Heart right ventricle (tissue), 16 donors: ENCODE results near the gene GRB10. TPM values are rescaled to one million over a fixed set of nuclear protein-coding genes. Genes with fewer than 3 reads are reported as not detected.

Experiments
- ATAC-seq, 8 donors: fragments of 200-7000 bp; cut with Tn5 transposase; one replicate each; pipeline ENCODE4 v1.9.1; 2020; ENCODE audit warnings: mild to moderate bottlenecking in 8 of 8, moderate library complexity in 8 of 8, moderate number of reproducible peaks in 1 of 8
- DNase-seq, 2 donors: peaks; one replicate each; pipeline ENCODE4 v3.0.0-alpha.2; 2020
- H3K27ac ChIP-seq, 10 donors: fragments of 200-600 bp; sonication (generic) in 2 of 10; one replicate each; pipeline versions ENCODE4 v1.5.0 to v1.8.0; 2020 to 2022; ENCODE audit warnings: mild to moderate bottlenecking in 3 of 10
- H3K27me3 ChIP-seq, 7 donors: fragments of 200-600 bp; one replicate each; pipeline ENCODE4 v1.8.0; 2021 to 2022; ENCODE audit warnings: mild to moderate bottlenecking in 2 of 7
- H3K36me3 ChIP-seq, 9 donors: fragments of 200-600 bp; sonication (generic) in 1 of 9; one replicate each; pipeline versions ENCODE4 v1.5.0 to v1.8.0; 2020 to 2022; ENCODE audit warnings: mild to moderate bottlenecking in 2 of 9
- H3K4me1 ChIP-seq, 9 donors: fragments of 200-600 bp; sonication (generic) in 1 of 9; one replicate each; pipeline versions ENCODE4 v1.5.0 to v1.8.0; 2020 to 2022; ENCODE audit warnings: mild to moderate bottlenecking in 4 of 9
- H3K4me3 ChIP-seq, 10 donors: fragments of 200-600 bp; sonication (generic) in 2 of 10; one replicate each; pipeline versions ENCODE4 v1.5.0 to v1.8.0; 2020 to 2022; ENCODE audit warnings: mild to moderate bottlenecking in 7 of 10, moderate library complexity in 2 of 10
- H3K9me3 ChIP-seq, 11 donors: fragments of 200-600 bp in 10 of 11; sonication (generic) in 2 of 11; one replicate each; pipeline versions ENCODE4 v1.5.0 to v1.8.0; 2013 to 2022; ENCODE audit warnings: mild to moderate bottlenecking in 2 of 11, control low read depth in 1 of 11, moderate library complexity in 1 of 11
- CTCF ChIP-seq, 9 donors: fragments of 200-600 bp; sonication (generic) in 2 of 9; IDR thresholded peaks; one replicate each; pipeline versions ENCODE4 v1.5.0 to v1.8.0; 2021 to 2022; ENCODE audit warnings: antibody characterized with exemption in 9 of 9, mild to moderate bottlenecking in 5 of 9, moderate library complexity in 1 of 9
- WGBS, 2 donors: extraction: QIAGEN DNeasy Blood & Tissue Kit; methylation state at CpG; one replicate each; pipeline ENCODE4 v1.1.7; 2013; ENCODE audit warnings: inconsistent platforms in 1 of 2; 5-methylcytosine and 5-hydroxymethylcytosine counted together
- intact Hi-C, 10 donors: fragments of 100-400 bp; cut with DNase I; formaldehyde crosslinking; loops; one replicate each; pipeline versions ENCODE4 v1.11.1 to v1.14.2; 2022
- polyA plus RNA-seq, 2 donors: library from polyadenylated mRNA; stranded (reverse); fragments of 200-250 nt; gene quantifications; one replicate each; pipeline ENCODE4 v1.2.3, GENCODE V29; 2013
- total RNA-seq, 10 donors: library from RNA; stranded (reverse); fragmentation: NEBNext Ultra II Directional in 3 of 10; extraction: Animal tissue kit (Norgen Biotek cat#: 25700) in 3 of 10; gene quantifications; one replicate each; pipeline versions ENCODE4 v1.2.1 to v1.2.4, GENCODE V29; 2021 to 2023
- donor health status: Arrhythmogenic right ventricular cardiomyopathy.
- donor health status: ischemic (EF 13 %, LVEDD 7.1; RV severe dilation, severe dysfunction).
- donor health status: healthy with polysubstance abuse.
- donor health status: DM: no; HTN: yes; CAD: no.
- donor health status: DM: no; HTN: no; CAD: no.
- donor health status: ischemic (EF 25% LVEDD 6.9; RV normal size, moderate dysfunction).
- donor health status: ischemic (EF 25% LVEDD 5.7; RV mildly dilated, moderate dysfunction).
- donor health status: healthy.
- donor health status: DM: yes; HTN: yes; CAD: no.
- donor health status: Ischemic cardiomyopathy.
- donor health status: ischemic (EF 35%, LVEDD 5.7; RV mildly dilated, moderate dysfunction).
- donor health status: nonischemic (EF 11% LVEDD 7.7; RV severe dilation, severe dysfunction).
- donor health status: DM: yes; HTN: yes; CAD: no.
- donor health status: PGD.
- donor health status: ischemic (EF 29% LVEDD 5.4; RV normal size, mild dysfunction).
- donor health status: nonischemic (EF 23%, LVEDD 6.1; RV moderate dilation, normal function).

Gene GRB10
- total and polyA plus RNA-seq, 12 donors = 13.2 to 48.7 (median 29.6) TPM

- 82 to 85% methylated on average over 11 of the region's 11 CpGs for WGBS, 2 donors
- Histone ChIP-seq H3K36me3 (peaks cover 0 to 43% (median 14%) of the 10 kb centered on the region in 9 donors), H3K27me3 (no peaks in the 10 kb centered on the region), H3K27ac (no peak overlapping the region), H3K9me3 (peaks cover 0 to 5% (median 0%) of the 10 kb centered on the region in 11 donors), H3K4me1 (peaks cover 10 to 71% (median 50%) of the 10 kb centered on the region in 9 donors), H3K4me3 (no peak overlapping the region)
- DNase-seq = no peak
- intact Hi-C loops = loop anchor here in 8 of 10 donors (5.0 to 10.0 kb wide), 6 partner anchors 33 to 1407 kb away; no protein-coding TSS in a partner anchor
- no peak for ATAC-seq
- no peak for TF ChIP-seq CTCF (IDR thresholded peaks at IDR 0.05)
Measured at GRCh38 chr7:50674896-50675835, 107.5 kb downstream of the GRB10 start.

GRCh38 chr7:50674299-50674698 is 108.4 kb downstream of the GRB10 start:
- Histone ChIP-seq H3K36me3 (peaks cover 0 to 52% (median 20%) of the 10 kb centered on the region in 9 donors), H3K27me3 (no peaks in the 10 kb centered on the region), H3K4me3 (no peak overlapping the region), H3K9me3 (peaks cover 0 to 11% (median 0%) of the 10 kb centered on the region in 11 donors), H3K4me1 (peaks cover 10 to 68% (median 51%) of the 10 kb centered on the region in 9 donors), H3K27ac (no peak overlapping the region)
- no peak for DNase-seq
- no peak for TF ChIP-seq CTCF (IDR thresholded peaks at IDR 0.05)
- 89 to 92% methylated on average over 10 of the region's 10 CpGs for WGBS, 2 donors
- intact Hi-C loops = loop anchor here in 2 of 10 donors (10.0 kb wide), 1 partner anchor 209 kb away; no protein-coding TSS in a partner anchor
- ATAC-seq = no peak

- DNase-seq = no peak
- peaks cover 16 to 68% (median 56%) of the 10 kb centered on the region in 9 donors for H3K4me1 ChIP-seq
Measured at GRCh38 chr7:50673096-50673495, 109.6 kb downstream of the GRB10 start.

More at GRCh38 chr7:50673096-50673495, 109.6 kb downstream of the GRB10 start:
- H3K27me3 ChIP-seq = no peaks in the 10 kb centered on the region
- H3K36me3 ChIP-seq = peaks cover 0 to 55% (median 20%) of the 10 kb centered on the region in 9 donors
- no peak overlapping the region for H3K4me3 ChIP-seq
- H3K9me3 ChIP-seq = peaks cover 0 to 11% (median 0%) of the 10 kb centered on the region in 11 donors
- no peak for TF ChIP-seq CTCF (IDR thresholded peaks at IDR 0.05)
- H3K27ac ChIP-seq = no peak overlapping the region
- 95 to 97% methylated on average over 10 of the region's 10 CpGs for WGBS, 2 donors
- ATAC-seq = no peak
- intact Hi-C loops = loop anchor here in 2 of 10 donors (10.0 kb wide), 1 partner anchor 208 kb away; no protein-coding TSS in a partner anchor
